ENCODE data around the gene TTBK1.

DNA sequence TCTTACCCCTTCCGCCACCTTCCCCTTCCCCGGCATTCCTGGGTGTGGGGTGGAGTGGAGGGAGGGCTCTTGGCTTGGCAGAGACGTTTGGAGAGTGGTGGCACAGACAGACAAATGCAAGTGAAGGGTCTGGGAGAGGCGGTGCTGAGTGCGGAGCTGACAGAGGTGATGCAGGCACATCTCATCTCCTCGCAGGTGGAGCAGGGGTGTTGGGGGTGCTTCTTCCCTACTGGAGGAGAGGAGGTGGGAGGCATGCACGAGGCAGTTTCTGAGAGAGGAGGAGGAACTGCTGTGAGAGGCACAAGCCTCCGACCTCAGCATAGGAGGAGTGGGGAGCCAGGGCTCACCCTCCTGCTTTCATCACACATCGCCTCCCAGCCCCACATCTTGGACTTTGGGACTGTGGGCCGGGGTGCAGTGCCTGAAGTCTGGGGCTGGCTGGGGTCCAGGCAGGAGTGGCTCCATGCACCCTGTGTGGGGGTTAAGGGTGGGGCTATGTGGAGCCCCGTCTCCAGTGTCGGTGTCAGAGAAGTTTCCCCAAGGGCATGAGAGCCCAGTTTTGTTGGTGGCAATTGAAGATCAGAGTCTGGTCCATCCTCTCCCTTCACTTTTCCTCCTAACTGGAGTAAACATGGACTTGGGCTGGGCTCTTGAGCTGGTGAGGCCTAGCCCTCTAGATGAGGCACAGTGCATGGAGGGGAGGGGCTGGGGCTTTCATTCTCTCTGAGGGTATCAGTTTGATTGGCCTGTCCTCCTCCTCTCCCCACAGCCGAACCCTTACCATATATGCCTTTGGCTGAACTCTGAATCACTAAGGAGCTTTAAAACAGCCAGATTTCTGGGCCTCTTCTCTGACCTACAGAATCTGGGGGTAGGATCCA, 34.6 kb downstream of the TTBK1 start:
- TF ChIP-seq, protein P1, sequence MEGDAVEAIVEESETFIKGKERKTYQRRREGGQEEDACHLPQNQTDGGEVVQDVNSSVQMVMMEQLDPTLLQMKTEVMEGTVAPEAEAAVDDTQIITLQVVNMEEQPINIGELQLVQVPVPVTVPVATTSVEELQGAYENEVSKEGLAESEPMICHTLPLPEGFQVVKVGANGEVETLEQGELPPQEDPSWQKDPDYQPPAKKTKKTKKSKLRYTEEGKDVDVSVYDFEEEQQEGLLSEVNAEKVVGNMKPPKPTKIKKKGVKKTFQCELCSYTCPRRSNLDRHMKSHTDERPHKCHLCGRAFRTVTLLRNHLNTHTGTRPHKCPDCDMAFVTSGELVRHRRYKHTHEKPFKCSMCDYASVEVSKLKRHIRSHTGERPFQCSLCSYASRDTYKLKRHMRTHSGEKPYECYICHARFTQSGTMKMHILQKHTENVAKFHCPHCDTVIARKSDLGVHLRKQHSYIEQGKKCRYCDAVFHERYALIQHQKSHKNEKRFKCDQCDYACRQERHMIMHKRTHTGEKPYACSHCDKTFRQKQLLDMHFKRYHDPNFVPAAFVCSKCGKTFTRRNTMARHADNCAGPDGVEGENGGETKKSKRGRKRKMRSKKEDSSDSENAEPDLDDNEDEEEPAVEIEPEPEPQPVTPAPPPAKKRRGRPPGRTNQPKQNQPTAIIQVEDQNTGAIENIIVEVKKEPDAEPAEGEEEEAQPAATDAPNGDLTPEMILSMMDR (IDR thresholded peaks at IDR 0.05), result no peak
- TF ChIP-seq POLR2AphosphoS5 (IDR thresholded peaks at IDR 0.05) (no peak), POLR2A (IDR thresholded peaks at IDR 0.05) (no peak)

All from suprapubic skin (tissue), 4 donors.